ENCODE results near the gene IGSF3. TPM values are rescaled to one million over a fixed set of nuclear protein-coding genes. Genes with fewer than 3 reads are reported as not detected.
"Not testable (repeated sequence)": the region's sequence is repeated elsewhere in the genome, so short reads cannot be mapped to it uniquely, and the experiment has no call there.

IGSF3 gene
- total RNA-seq, 6 experiments from 2014 or later = 0.42 to 4.9 (median 1.8) TPM

DNA sequence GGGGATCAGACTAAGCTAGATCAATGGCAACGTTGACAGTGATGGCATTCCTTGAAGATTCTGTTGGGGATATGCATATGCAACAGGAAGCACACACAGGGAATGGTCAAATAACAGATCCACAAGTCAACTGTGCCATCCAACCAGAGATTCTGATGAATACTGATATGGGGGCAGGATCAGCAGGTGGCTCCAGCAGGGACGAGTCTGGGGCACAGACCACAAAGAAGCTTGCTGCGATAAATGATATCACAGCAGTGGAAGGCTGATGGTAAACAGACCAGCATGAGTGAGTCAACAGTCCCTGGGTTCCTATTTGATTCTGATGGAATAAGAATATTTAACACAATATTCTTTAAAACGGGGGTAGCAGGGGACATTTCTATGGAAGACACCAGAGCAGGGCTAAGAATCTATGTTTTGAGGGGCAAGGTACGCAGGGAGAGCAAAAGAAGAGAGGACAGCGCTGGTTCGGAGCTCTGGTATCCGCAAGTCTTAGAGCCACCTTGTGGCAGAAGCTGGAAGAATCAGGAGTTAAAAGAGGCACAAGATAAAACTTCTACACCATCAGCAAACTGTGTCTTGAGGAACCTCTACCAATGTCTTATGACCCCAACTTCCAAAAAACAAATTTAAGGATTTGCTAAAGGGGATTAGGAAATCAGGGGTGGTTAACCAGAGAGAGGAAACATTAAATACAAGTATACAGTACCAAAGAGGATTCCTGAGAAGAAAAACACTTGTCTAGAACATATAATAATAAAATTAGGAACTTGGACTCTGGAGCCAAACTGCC, 71.4 kb downstream of the IGSF3 start:
- intact Hi-C loops (cut with DNase I); H3K4me3 ChIP-seq; H3K36me3 ChIP-seq; H3K27ac ChIP-seq; H3K9me3 ChIP-seq; DNase-seq; H3K27me3 ChIP-seq: not testable (repeated sequence)
- TF ChIP-seq, protein P1, sequence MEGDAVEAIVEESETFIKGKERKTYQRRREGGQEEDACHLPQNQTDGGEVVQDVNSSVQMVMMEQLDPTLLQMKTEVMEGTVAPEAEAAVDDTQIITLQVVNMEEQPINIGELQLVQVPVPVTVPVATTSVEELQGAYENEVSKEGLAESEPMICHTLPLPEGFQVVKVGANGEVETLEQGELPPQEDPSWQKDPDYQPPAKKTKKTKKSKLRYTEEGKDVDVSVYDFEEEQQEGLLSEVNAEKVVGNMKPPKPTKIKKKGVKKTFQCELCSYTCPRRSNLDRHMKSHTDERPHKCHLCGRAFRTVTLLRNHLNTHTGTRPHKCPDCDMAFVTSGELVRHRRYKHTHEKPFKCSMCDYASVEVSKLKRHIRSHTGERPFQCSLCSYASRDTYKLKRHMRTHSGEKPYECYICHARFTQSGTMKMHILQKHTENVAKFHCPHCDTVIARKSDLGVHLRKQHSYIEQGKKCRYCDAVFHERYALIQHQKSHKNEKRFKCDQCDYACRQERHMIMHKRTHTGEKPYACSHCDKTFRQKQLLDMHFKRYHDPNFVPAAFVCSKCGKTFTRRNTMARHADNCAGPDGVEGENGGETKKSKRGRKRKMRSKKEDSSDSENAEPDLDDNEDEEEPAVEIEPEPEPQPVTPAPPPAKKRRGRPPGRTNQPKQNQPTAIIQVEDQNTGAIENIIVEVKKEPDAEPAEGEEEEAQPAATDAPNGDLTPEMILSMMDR (IDR thresholded peaks at IDR 0.05) = peak; percentile 43 to 51 (median 46)
- ATAC-seq = peak; percentile 70 to 80 (median 78)
- H3K4me1 ChIP-seq = peaks cover 0 to 18% (median 5%) of the 10 kb centered on the region in 4 donors
- 12% methylated on average over 8 of the region's 8 CpGs for WGBS (ENCODE audit: insufficient coverage, low coverage, low lambda C conversion rate, missing lambda C conversion rate)

DNA sequence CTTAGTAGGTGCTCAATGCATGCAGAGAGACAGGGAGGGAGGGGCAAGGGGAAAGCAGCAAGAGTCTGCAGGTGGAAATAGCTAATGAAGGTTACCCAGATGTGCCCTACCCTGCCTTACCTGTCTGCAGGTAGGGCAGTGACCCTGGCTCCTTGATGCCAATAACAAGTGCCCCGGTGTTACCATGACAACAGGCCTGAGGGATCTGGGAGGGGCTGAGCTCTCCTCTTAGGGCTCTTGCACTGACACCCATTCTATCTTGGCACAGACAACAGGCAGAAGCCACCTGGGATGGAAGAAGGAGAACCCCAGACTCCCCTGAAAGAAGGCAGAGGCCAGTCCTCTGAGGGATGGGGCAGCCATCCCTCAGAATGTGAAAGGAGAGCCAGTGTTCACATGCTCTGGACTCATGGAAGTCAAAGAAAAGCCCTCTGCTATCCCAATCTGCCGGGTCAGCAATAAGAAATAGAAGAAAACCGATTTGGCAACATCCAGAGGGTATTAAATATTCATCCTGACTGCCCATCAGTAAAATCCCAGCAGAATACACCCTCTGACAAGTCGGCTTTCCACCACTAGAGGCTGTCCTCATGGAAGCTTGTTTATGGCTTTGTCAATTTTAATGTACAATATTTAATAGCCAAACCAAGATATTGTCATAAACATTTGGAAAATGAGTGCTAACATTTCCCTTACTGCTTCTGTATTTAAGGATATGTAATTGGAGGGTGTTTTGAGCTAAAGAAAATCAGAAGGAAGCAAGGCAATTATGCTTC, 72.3 kb downstream of the IGSF3 start:
- ATAC-seq; H3K27me3 ChIP-seq; H3K9me3 ChIP-seq; H3K27ac ChIP-seq; DNase-seq; H3K36me3 ChIP-seq; intact Hi-C loops (cut with DNase I); H3K4me3 ChIP-seq: not testable (repeated sequence)
- TF ChIP-seq, protein P1 (IDR thresholded peaks at IDR 0.05) = peak in 2 of 4 donors; percentile 5 to 13
- peaks cover 0 to 18% (median 5%) of the 10 kb centered on the region in 4 donors for H3K4me1 ChIP-seq
- 63% methylated on average over 3 of the region's 4 CpGs for WGBS (ENCODE audit: insufficient coverage, low coverage, low lambda C conversion rate, missing lambda C conversion rate)

DNA sequence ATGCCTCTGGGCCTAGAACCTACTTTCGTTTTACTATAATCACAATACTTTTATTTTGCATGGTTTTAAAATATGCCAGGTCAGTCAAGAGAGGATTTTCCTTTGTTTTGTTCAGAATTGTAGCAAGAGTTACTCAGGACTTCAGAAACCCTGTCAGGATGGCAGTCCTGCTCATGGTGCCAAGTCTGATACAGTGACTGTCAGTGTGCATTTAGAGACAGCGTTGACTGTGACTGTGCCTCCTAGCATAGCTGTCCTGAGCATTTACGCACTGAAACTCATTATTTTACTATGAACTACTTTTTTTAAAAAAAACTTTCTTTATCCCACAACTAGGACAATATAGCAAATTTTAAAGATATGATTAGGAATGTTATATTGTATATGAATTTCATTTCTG, 73.6 kb downstream of the IGSF3 start:
- WGBS (ENCODE audit: insufficient coverage, low coverage, low lambda C conversion rate, missing lambda C conversion rate) = 88% methylated on average over 3 of the region's 3 CpGs
- DNase-seq; H3K27ac ChIP-seq; H3K27me3 ChIP-seq; ATAC-seq; intact Hi-C loops (cut with DNase I); H3K4me3 ChIP-seq; H3K9me3 ChIP-seq; H3K36me3 ChIP-seq: not testable (repeated sequence)
- peaks cover 0 to 18% (median 5%) of the 10 kb centered on the region in 4 donors for H3K4me1 ChIP-seq

DNA sequence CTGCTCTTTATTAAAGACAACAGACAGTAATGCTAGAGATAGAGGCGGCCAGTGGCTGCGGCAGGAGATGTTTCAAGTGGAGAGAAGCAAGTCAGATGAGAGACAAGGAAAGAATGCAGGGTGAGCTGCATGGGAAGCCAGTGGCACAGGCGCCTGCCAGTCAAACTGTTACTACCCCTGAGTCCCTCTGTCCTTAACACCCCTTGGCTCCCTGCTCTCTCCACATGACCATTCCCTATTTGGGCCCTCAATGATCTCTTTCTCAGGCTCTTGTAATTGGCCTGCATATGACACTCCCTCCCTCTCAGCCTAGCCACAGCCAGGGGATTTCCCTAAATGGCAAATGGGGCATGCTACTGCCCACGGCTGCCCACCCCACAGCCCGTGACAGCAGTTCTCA, 74.1 kb downstream of the IGSF3 start:
- intact Hi-C loops (cut with DNase I); H3K9me3 ChIP-seq; H3K36me3 ChIP-seq; H3K4me3 ChIP-seq; ATAC-seq; DNase-seq; H3K27ac ChIP-seq; H3K27me3 ChIP-seq: not testable (repeated sequence)
- peaks cover 0 to 18% (median 5%) of the 10 kb centered on the region in 4 donors for H3K4me1 ChIP-seq
- 100% methylated on average over 2 of the region's 5 CpGs for WGBS (ENCODE audit: insufficient coverage, low coverage, low lambda C conversion rate, missing lambda C conversion rate)

DNA sequence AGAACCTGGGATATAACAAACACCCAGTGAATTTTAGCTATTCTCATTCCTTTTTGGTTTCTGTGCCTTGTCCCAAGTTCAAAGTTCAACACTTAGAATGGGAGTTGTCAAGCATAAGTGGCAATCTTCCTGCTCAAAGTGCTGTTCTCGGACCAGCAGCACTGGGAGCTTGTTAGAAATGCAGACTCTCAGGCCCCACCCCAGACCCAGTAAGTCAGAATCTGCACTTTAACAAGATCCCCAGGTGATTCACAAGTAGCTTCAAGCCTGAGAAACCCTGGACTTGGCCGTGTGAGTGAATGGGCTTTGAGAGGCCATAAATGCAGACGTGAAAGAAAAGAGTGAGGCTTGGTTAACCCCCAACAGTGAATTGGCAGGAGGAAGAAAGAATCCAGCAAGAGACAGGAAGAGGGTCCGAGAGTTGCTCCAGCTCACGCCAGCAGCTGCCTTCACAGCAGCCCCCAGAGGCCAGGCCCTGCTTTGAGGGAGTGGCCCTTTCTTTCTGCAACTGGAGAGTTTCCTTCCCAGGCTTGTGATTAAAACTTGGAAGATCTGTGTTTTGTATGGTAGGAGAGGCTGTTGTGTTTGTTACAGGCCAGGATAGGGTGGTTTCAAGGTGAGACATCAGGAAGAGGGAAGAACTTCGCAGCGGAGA, 75.5 kb downstream of the IGSF3 start:
- H3K27me3 ChIP-seq; H3K9me3 ChIP-seq; H3K4me3 ChIP-seq; H3K27ac ChIP-seq; DNase-seq; ATAC-seq; H3K36me3 ChIP-seq; intact Hi-C loops (cut with DNase I): not testable (repeated sequence)
- 88% methylated on average over 3 of the region's 7 CpGs for WGBS (ENCODE audit: insufficient coverage, low coverage, low lambda C conversion rate, missing lambda C conversion rate)
- peaks cover 0 to 15% (median 5%) of the 10 kb centered on the region in 4 donors for H3K4me1 ChIP-seq

DNA sequence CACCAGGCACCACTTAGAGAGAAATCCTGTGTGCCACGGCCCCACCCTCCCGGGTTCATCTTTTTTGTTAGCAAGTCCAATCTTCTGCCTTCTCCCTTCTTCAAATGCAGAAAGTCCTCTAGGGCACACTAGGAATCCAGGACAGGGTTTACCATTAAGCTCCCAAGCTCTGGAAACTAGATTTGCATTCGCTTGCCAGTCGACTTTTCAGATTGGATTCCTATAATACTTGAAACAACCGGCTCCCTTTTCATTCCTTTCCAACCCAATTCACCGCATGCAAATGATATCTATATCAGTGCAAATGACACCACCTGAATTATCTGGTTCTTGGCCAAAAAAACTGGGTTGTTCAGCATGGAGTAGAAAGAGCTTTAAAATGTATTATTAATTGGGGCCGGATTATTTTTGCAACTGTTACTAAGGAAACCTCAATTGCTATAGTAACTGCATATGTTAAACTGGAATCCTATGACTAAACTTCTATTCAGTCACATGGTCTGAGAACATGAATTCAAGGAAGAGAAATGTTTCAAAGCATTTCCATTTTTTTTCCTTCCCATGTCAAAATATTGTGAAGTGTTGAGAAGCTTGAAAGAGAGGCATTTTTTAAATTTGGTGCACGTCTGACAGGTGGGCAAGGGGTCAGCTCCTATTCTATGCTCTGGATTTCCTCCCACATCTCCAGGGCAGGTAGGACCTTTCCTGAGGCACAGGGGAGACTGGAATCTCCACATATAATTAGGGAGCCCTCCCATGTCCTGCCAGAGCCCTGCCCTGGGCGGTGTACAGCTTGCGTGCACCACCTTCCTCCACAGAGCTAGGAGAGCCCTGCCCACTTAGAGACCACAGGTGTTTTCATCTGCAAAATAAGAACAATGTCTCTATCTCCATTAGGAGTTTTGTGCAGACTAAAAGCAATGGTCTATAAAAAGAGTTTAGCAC, 76.3 kb downstream of the IGSF3 start:
- H3K9me3 ChIP-seq; H3K4me1 ChIP-seq; H3K36me3 ChIP-seq; ATAC-seq; H3K27ac ChIP-seq; H3K27me3 ChIP-seq; DNase-seq; H3K4me3 ChIP-seq; intact Hi-C loops (cut with DNase I): not testable (repeated sequence)
- 94% methylated on average over 2 of the region's 10 CpGs for WGBS (ENCODE audit: insufficient coverage, low coverage, low lambda C conversion rate, missing lambda C conversion rate)

DNA sequence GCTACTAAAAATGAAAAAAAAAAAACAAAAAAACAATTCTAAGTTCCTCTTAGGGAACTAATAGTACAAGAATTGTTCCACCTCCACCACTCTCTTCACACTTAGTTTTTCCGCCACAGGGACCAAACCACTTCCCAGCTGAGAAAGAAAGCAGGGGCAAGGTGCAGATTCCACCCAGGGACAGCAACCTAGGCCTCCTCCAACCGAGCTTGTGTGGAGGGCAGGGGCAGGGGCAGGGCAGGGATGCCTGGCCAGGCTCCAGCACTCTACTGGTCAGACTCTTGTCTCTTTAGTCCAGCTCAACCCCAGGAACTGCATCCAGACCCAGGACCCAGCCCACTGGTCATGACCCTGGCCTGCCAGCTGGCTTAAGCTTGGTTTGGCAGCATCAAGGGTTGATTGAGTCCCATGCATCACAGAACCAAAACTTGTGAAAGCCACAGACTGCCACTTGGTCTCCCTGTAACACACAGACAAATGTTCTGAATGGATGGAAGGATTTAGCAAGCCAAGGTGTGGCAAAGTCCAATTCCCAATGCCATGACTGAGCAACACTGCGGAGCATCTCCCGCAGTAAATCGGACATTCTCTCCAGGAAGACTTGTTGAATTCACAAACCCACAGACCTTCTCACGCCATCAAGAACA, 77.1 kb downstream of the IGSF3 start:
- WGBS (ENCODE audit: insufficient coverage, low coverage, low lambda C conversion rate, missing lambda C conversion rate) = 82% methylated on average over 5 of the region's 6 CpGs
- H3K36me3 ChIP-seq; H3K4me3 ChIP-seq; H3K27me3 ChIP-seq; H3K4me1 ChIP-seq; DNase-seq; intact Hi-C loops (cut with DNase I); H3K9me3 ChIP-seq; H3K27ac ChIP-seq; ATAC-seq: not testable (repeated sequence)
